ENCODE measurements around the gene TMEM267.

TMEM267 gene

GRCh38 chr5:43401827-43402226 is 81.8 kb downstream of the TMEM267 start:
- DNase-seq = no peak

- no peak for DNase-seq
Measured at GRCh38 chr5:43400082-43400481, 83.6 kb downstream of the TMEM267 start.

GRCh38 chr5:43396762-43397304 is 86.8 kb downstream of the TMEM267 start:
- peak; percentile 22 for DNase-seq

All from fibroblast of skin of right biceps (primary cell).